Activated T-helper 2 cell treated with anti-CD3 and anti-CD28 coated beads, Interferon-gamma antibody, Interleukin-2, Interleukin-4, amounts not matched to agents 10 μg/mL and 5 μg/mL and 100 μg/mL, durations not matched to agents 14 hours and 24 hours and 36 hours (primary cell): Measurements from ENCODE around the gene HEATR9. TPM values are rescaled to one million over a fixed set of nuclear protein-coding genes. Genes with fewer than 3 reads are reported as not detected.

Experiments
- DNase-seq: peaks from one replicate; pipeline ENCODE4 v3.0.0; 2021; ENCODE audit warnings: low spot score
- H3K27ac Mint-ChIP-seq: one replicate; pipeline ENCODE4 v1.8.0; 2021; ENCODE audit warnings: mixed read lengths
- H3K27me3 Mint-ChIP-seq: one replicate; pipeline ENCODE4 v1.8.0; 2021; ENCODE audit warnings: low read depth, mixed read lengths
- H3K36me3 Mint-ChIP-seq: one replicate; pipeline ENCODE4 v1.8.0; 2021; ENCODE audit warnings: low read depth, mixed read lengths
- H3K4me1 Mint-ChIP-seq: one replicate; pipeline ENCODE4 v1.8.0; 2021; ENCODE audit warnings: low read depth, mixed read lengths
- H3K4me3 Mint-ChIP-seq: one replicate; pipeline ENCODE4 v1.8.0; 2021; ENCODE audit warnings: low read depth, mild to moderate bottlenecking, moderate library complexity, mixed read lengths
- H3K9me3 Mint-ChIP-seq: one replicate; pipeline ENCODE4 v1.8.0; 2021; ENCODE audit warnings: mixed read lengths
- intact Hi-C: fragments of 100-400 bp; cut with micrococcal nuclease; formaldehyde crosslinking; loops from one replicate; pipeline ENCODE4 v1.15.1; 2023
- total RNA-seq: library from RNA; stranded (reverse); gene quantifications from 2 replicates; pipeline ENCODE4 v1.2.3, GENCODE V29; 2022

HEATR9 gene, protein sequence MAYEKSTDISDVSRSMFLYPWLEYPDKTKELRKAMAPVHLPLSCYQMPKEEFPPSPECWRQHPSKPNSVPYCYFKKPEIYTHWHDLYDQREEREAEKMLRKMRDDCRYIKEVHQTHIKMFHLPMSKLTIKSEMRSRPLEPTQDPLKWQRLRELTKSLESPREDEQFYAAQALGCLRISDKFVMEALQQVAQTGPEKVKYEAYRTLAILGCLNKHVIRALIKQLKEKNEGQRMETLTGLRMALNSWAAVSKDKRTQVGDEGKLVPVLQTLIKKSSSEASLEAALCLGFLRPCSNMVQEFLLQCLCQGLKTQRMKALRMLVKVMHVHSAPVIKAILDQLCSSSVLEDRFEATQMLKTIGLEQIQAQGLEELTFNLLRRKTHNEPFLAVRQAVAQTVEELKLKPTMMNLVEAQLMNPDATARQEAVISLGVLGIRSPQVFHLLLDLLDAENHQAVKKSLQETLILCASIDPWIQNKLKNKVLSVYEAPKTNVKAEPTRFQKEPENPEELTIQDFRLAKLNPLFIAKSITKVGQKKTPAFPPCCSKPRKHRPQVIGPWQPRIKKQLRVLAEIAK
- 0.14 and 0.16 TPM in 2 replicates for total RNA-seq

DNA sequence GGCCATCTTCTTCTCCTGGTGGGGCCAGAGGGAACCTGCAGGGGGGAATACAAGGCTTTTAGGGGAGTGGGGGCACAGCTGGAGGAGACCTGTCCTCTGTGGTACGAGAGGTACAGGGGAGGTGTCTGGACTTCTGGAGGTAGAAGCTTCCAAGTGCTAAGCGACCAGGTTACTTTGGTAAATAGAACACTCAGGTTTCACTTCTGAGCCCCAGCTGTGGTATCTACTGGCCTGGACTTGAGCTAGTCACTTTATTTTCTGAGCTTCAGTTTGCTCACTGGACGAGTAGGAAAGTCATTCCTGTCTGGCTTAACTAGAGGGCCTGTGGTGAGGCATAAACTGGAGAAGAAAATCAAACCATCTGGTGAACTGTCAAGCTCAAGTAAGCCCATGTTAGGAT lies at the start of gene HEATR9:
HEATR9 (minus strand) TSS at position 155 of the 400 bp plus-strand sequence; CDS start at position 6, 149 bp downstream.
- Mint-ChIP-seq H3K27me3 (no peaks in the 10 kb centered on the region), H3K9me3 (no peaks in the 10 kb centered on the region), H3K4me1 (peaks cover 22% of the 10 kb centered on the region), H3K36me3 (peaks cover 26% of the 10 kb centered on the region), H3K4me3 (no peak within 1 kb of the TSS), H3K27ac (no peak within 1 kb of the TSS)
- DNase-seq = no peak
- intact Hi-C loops = no loop called here

GRCh38 chr17:35917519-35918213 lies 49.0 kb upstream of the HEATR9 start:
- H3K4me3 Mint-ChIP-seq = no peak overlapping the region
- no peak overlapping the region for H3K27ac Mint-ChIP-seq
- H3K9me3 Mint-ChIP-seq = no peaks in the 10 kb centered on the region
- no peaks in the 10 kb centered on the region for H3K27me3 Mint-ChIP-seq
- H3K4me1 Mint-ChIP-seq = peaks cover 27% of the 10 kb centered on the region
- peaks cover 34% of the 10 kb centered on the region for H3K36me3 Mint-ChIP-seq
- intact Hi-C loops = no loop called here
- no peak for DNase-seq

DNA sequence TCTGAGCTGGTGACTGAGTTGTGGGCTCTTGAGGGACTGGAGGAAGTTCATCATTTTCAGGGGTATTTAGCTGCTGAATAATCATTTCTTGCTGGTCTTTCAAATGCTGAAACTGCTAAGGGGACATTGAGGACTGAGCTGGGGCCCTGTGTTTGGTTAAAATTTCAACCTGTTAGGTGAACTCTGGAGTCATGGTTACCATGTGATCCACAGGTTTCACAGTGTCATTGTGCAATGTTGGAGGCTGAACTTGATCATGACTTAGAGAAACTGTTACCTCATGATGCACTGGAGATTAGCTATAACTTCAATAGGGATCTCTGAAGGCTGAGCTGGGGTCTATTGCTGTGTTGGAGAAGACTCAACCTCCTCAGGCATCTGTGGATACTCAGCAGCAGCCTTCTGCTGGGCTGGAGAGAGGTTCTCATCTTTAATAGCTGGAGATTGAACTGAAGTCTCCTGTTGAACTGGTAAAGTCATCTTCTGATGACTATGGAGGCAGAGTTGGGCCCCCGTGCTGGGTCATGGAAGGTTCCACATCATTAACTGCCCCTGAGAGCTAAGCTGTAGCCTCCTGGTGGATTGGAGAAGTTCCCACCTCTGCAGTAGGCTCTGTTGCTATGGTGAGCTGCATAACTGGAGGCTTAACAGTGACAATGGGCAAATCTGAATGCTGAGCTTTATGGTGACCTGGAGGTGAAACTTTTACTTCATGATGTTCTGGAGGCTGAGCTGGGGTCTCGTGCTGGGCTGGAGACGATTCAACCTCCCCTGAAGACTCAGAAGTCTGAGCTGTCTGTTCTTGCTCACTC lies 46.7 kb upstream of the HEATR9 start:
- Mint-ChIP-seq H3K4me3 (no peak overlapping the region), H3K4me1 (peaks cover 17% of the 10 kb centered on the region), H3K27ac (no peak overlapping the region), H3K27me3 (no peaks in the 10 kb centered on the region), H3K9me3 (no peaks in the 10 kb centered on the region), H3K36me3 (peaks cover 27% of the 10 kb centered on the region)
- intact Hi-C loops = no loop called here
- no peak for DNase-seq

GRCh38 chr17:35914354-35914753 lies 45.7 kb upstream of the HEATR9 start:
- intact Hi-C loops = no loop called here
- H3K4me3 Mint-ChIP-seq = no peak overlapping the region
- no peak for DNase-seq
- H3K4me1 Mint-ChIP-seq = peaks cover 7% of the 10 kb centered on the region
- H3K9me3 Mint-ChIP-seq = no peaks in the 10 kb centered on the region
- no peak overlapping the region for H3K27ac Mint-ChIP-seq
- no peaks in the 10 kb centered on the region for H3K27me3 Mint-ChIP-seq
- peaks cover 18% of the 10 kb centered on the region for H3K36me3 Mint-ChIP-seq

- Mint-ChIP-seq H3K4me3 (no peak overlapping the region), H3K27ac (no peak overlapping the region), H3K27me3 (no peaks in the 10 kb centered on the region), H3K4me1 (peaks cover 6% of the 10 kb centered on the region), H3K9me3 (no peaks in the 10 kb centered on the region), H3K36me3 (peaks cover 16% of the 10 kb centered on the region)
- DNase-seq = no peak
- intact Hi-C loops = no loop called here
These were observed 44.9 kb upstream of the HEATR9 start for GRCh38 chr17:35913609-35914008.

- intact Hi-C loops = no loop called here
- Mint-ChIP-seq H3K27ac (no peak overlapping the region), H3K4me1 (peaks cover 5% of the 10 kb centered on the region), H3K36me3 (peaks cover 9% of the 10 kb centered on the region), H3K4me3 (no peak overlapping the region), H3K27me3 (no peaks in the 10 kb centered on the region), H3K9me3 (no peaks in the 10 kb centered on the region)
- no peak for DNase-seq
These were observed 44.3 kb upstream of the HEATR9 start for GRCh38 chr17:35912942-35913341.

DNA sequence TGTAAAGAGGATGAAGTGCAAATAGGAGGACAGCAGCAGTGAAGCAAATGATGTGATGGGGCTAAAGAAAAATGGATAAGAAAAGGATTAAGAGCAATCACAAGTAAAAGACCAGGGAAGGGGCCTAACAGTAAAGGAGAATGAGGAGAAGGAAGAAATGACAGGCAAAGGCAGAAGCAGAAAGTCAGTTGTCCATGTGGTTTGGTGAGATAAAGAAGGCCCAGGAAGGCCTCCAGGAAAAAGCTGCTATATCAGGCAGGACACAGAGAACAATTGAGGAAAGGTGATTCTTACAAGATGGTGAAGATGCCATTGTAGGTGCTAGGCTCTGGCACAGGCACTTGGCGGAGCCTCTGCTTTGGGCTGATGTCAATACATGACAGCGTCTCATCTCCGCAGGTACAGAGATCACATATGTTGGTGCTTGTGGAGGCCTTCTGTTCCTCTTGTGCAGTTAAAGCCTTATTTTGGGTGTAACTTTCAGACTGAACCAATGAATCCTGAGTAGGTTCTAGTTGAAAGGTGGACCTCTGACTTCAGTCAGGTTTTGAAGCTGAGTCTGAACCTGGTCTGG lies 43.7 kb upstream of the HEATR9 start:
- intact Hi-C loops = no loop called here
- peaks cover 5% of the 10 kb centered on the region for H3K4me1 Mint-ChIP-seq
- H3K4me3 Mint-ChIP-seq = no peak overlapping the region
- DNase-seq = no peak
- no peak overlapping the region for H3K27ac Mint-ChIP-seq
- H3K36me3 Mint-ChIP-seq = peaks cover 4% of the 10 kb centered on the region
- H3K9me3 Mint-ChIP-seq = no peaks in the 10 kb centered on the region
- no peaks in the 10 kb centered on the region for H3K27me3 Mint-ChIP-seq

- H3K27ac Mint-ChIP-seq = no peak overlapping the region
These were observed 40.7 kb upstream of the HEATR9 start for GRCh38 chr17:35909408-35909807.

DNA sequence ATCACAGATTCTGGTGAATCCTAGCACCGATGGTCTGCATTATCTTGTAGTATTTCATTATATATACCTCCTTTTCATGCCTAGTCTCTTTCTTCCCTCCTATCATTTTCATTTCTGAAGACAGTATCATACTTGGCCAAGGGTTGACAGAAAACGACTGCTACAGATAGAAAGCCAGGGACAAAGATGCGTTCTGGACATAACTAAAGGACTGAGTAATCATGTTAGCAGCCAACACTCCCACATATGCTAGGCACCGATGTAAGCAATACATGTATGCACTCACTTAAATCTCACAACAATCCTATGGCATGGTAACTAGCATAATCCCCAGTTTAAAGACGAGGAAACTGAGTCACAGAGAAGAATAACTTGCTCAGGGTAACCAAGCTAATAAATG lies 39.0 kb upstream of the HEATR9 start:
- H3K4me3 Mint-ChIP-seq = no peak overlapping the region
- no peaks in the 10 kb centered on the region for H3K27me3 Mint-ChIP-seq
- no peaks in the 10 kb centered on the region for H3K9me3 Mint-ChIP-seq
- no peaks in the 10 kb centered on the region for H3K36me3 Mint-ChIP-seq
- H3K4me1 Mint-ChIP-seq = peaks cover 4% of the 10 kb centered on the region
- no peak for DNase-seq
- intact Hi-C loops = no loop called here
- H3K27ac Mint-ChIP-seq = no peak overlapping the region

More at GRCh38 chr17:35909408-35909807, 40.7 kb upstream of the HEATR9 start:
- DNase-seq = no peak
- H3K9me3 Mint-ChIP-seq = no peaks in the 10 kb centered on the region
- peaks cover 5% of the 10 kb centered on the region for H3K4me1 Mint-ChIP-seq
- H3K36me3 Mint-ChIP-seq = no peaks in the 10 kb centered on the region
- no peaks in the 10 kb centered on the region for H3K27me3 Mint-ChIP-seq
- intact Hi-C loops = no loop called here
- H3K4me3 Mint-ChIP-seq = no peak overlapping the region

- no peak for DNase-seq
- Mint-ChIP-seq H3K9me3 (no peaks in the 10 kb centered on the region), H3K27me3 (no peaks in the 10 kb centered on the region), H3K4me1 (peaks cover 4% of the 10 kb centered on the region), H3K36me3 (no peaks in the 10 kb centered on the region), H3K4me3 (no peak overlapping the region), H3K27ac (no peak overlapping the region)
- intact Hi-C loops = no loop called here
These were observed 38.4 kb upstream of the HEATR9 start for GRCh38 chr17:35906926-35907637.

DNA sequence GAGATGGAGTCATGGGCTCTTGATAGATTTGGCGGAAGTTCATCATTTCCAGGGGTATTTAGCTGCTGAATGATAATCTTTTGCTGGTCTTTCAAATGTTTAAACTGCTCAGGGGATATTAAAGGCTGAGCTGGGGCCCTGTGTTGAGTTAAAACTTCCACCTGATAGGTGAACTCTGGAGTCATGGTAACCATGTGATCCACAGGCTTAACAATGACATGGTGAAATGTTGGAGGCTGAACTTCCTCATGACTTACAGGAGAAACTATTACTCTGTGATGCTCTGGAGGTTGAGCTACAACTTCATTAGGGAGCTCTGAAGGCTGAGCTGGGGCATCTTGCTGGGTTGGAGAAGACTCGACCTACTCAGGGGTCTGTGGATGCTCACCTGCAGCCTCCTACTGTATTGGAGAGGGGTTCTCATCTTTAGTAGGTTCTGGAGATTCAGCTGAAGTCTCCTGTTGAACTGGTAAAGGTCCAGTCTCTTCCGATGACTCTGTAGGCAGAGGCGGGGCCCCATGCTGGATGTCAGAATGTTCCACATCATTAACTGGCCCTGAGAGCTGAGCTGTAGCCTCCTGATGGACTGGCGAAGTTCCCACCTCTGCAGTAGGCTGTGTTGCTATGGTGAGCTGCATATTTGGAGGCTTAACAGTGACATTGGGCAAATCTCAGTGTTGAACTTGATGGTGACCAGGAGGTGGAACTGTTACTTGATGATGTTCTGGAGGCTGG lies 37.7 kb upstream of the HEATR9 start:
- intact Hi-C loops = no loop called here
- DNase-seq = no peak
- no peaks in the 10 kb centered on the region for H3K9me3 Mint-ChIP-seq
- no peak overlapping the region for H3K27ac Mint-ChIP-seq
- no peak overlapping the region for H3K4me3 Mint-ChIP-seq
- no peaks in the 10 kb centered on the region for H3K36me3 Mint-ChIP-seq
- H3K4me1 Mint-ChIP-seq = peaks cover 5% of the 10 kb centered on the region
- no peaks in the 10 kb centered on the region for H3K27me3 Mint-ChIP-seq
